ENCODE results near the gene POLD4. TPM values are rescaled to one million over a fixed set of nuclear protein-coding genes. Genes with fewer than 3 reads are reported as not detected.
"Not testable (repeated sequence)": the region's sequence is repeated elsewhere in the genome, so short reads cannot be mapped to it uniquely, and the experiment has no call there.

POLD4 gene
- total RNA-seq (2014; rRNA removed; shearing (Covaris generic); ENCODE audit: low replicate concordance), result 26.7 and 38.5 TPM in 2 replicates

DNA sequence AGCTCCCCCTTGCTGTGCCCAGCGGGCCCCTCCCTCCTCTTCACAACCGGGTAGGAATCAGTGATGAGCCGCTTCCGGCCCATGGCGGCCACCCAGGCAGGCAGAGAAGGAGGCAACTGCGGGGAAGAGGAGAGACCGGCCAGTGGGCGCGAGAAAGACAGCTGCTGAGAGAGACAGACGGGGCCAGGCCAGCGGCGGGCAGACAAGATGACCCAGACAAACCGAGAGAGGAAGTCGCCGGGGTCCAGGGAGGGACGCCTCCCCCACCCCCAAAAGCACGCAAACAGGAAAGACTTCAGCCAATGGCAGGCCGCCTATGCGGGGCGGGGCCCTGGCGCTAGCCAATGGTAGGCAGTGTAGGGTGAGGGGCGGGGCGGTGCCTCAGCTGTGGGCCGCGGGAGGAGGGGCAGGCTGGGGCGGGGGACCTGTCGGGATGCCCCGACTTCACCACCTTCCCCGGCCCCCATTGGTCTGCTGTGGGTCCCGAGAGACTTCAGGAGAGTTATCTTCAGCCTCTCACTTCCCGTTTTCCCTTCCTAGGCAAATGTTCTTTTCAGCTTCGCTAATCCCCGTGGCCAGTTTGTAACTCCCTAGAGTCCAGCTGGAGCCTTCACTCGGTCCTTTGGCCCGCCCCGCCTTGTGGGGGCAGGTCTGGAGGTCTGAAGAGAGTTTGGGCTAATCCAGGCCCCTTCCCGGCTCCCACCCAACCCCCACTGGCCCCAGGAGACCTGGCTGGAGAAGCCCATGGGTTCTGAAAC is at the start of gene POLD4:
TSS of gene POLD4 (minus strand) at position 230 of the 758 bp plus-strand sequence. CDS start at position 83, 147 bp downstream.
- DNase-seq (ENCODE audit: low read depth), result peak; percentile 90
- in situ Hi-C loops (cut with HindIII; ENCODE audit: low pct_unique_long_range_greater_than_20kb, low sequenced_read_pairs), result no loop called here

DNA sequence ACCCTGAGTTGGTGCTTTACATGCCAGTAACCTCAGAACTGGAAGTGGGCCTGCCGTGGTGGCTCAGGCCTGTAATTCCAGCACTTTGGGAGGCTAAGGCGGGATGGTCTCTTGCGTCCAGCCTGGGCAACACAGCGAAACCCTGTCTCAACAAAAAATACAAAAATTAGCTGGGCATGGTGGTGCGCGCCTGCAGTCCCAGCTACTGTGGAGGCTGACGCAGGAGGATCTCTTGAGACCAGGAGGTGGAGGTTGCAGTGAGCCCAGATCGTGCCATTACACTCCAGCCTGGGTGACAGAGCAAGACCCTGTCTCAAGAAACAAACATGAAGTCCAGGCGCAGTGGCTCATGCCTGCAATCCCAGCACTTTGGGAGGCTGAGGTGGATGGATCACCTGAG is 49.7 kb upstream of the POLD4 start:
- in situ Hi-C loops (cut with HindIII; ENCODE audit: low pct_unique_long_range_greater_than_20kb, low sequenced_read_pairs), result not testable (repeated sequence)

DNA sequence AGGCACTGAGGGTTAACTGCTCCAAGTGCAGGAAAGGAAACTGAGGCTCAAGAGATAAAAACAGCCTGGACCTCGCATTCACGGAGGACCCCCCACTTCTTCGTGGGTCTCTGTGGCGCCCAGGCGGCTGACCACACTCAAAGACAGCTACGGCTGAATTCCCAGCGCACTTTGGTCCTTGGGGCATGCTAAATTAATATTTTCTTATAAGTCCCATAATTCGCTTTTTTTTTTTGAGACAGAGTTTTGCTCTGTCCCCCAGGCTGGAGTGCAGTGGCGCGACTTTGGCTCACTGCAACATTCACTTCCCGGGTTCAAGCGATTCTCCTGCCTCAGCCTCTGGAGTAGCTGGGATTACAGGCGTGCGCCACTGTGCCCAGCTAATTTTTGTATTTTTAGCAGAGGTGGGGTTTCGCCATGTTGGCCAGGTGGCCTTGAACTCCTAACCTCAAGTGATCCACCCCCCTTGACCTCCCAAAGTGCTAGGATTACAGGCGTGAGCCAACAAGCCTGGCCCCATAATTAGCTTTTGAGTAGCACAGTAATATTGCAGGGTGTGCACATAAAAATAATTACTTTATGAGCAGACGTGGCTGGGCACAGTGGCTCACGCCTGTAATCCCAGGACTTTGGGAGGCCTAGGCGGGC is 49.0 kb upstream of the POLD4 start:
- in situ Hi-C loops (cut with HindIII; ENCODE audit: low pct_unique_long_range_greater_than_20kb, low sequenced_read_pairs); DNase-seq (ENCODE audit: low read depth): not testable (repeated sequence)

More for the DNA sequence above, 49.7 kb upstream of the POLD4 start:
- not testable (repeated sequence) for DNase-seq (ENCODE audit: low read depth)

DNA sequence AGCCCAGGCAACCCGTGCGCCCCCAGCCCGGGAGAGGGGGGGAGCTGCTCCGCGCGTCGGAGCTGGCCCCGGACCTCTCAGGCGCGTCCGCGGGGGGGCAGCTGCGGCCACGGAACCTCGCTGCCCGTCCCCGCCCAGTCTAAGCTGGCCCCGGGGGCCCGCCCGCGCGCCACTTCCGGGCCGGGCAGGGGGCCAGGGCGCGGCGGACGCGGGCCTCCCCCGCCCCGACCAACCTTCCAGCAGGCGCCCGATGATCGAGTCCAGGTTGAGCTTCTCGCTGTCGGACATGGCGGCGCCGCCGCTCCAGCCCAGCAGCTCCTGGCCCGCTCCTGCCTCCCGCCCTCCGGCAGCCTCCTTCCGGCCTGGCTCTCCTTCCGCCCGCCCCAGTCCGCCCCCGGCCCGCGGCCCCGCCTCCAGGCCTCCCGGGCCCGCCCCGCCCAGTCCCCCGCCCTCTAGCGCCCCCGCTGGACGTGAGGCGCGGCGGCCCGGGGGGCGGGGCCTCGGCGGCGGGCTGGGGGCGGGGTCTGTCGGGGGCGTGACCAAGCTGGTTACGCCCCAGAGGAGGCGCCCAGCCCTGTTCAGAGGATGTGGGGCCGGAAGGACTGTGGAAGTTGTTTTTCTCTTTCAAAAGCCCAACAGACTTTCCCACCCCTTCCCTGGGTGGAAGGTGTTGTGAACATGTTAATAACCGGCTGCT is 48.3 kb upstream of the POLD4 start, which contains the start of gene PPP1CA:
TSS of gene PPP1CA (minus strand) at position 364 of the 697 bp plus-strand sequence. CDS start at position 288, 76 bp downstream.
- DNase-seq (ENCODE audit: low read depth), result peak; percentile 70

DNA sequence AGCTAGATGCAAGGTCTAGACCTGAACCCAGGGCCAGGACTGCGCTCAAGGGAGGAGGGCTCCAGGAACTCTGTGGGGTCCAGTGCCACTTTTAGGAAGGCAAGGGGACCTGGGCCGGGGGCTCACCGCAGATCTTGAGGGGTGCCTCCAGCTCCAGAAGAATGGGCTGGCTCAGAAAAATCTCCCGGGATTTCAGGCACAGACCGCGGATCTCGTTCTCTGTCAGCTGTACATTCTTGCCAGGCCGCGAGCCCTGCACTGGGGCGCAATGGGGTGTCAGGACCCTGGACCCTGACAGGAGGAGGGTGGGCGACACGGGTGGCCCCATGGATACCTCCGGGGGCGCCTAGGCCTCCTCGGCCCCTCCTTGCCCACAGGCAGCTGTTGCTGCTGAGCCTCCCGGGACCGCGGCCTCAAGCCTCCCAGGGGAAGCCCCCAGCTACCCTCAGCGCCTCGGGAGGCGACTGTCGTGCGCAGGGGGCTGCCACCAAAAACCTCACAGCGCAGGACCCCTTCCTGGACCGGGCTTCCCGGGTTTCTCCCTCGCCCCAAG is 47.7 kb upstream of the POLD4 start:
- in situ Hi-C loops (cut with HindIII; ENCODE audit: low pct_unique_long_range_greater_than_20kb, low sequenced_read_pairs), result no loop called here
- no peak for DNase-seq (ENCODE audit: low read depth)

More for the DNA sequence above, 48.3 kb upstream of the POLD4 start, which contains the start of gene PPP1CA:
- in situ Hi-C loops (cut with HindIII; ENCODE audit: low pct_unique_long_range_greater_than_20kb, low sequenced_read_pairs), result no loop called here

DNA sequence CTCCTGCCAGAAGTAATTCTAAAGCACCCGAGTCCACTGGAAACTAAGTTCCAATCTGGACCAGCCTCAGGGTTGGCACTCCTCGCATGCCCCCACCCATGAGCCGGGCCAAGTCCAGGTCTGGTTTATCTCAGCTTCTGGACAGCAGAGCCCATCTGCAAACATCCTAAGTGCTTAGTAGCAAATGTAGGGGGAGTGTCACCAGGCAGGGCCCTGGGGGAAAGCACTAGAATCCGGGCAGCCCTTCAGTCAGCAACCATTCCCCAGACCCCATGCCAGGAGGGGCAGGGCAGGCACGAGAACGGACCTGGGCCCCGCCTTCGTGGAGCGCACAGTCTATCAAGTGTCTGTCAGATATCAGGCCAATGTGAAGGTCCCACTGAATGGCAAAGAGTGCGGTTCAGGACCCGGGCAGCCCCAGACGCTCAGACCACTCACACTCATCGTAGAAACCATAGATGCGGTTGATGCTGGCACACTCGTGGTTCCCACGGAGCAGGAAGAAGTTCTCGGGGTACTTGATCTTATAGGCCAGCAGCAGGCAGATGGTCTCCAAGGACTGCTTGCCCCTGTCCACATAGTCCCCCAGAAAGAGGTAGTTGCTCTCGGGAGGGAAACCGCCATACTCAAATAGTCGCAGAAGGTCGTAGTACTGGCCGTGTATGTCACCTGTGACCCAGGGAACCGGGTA is 47.0 kb upstream of the POLD4 start:
- in situ Hi-C loops (cut with HindIII; ENCODE audit: low pct_unique_long_range_greater_than_20kb, low sequenced_read_pairs), result no loop called here
- no peak for DNase-seq (ENCODE audit: low read depth)

DNA sequence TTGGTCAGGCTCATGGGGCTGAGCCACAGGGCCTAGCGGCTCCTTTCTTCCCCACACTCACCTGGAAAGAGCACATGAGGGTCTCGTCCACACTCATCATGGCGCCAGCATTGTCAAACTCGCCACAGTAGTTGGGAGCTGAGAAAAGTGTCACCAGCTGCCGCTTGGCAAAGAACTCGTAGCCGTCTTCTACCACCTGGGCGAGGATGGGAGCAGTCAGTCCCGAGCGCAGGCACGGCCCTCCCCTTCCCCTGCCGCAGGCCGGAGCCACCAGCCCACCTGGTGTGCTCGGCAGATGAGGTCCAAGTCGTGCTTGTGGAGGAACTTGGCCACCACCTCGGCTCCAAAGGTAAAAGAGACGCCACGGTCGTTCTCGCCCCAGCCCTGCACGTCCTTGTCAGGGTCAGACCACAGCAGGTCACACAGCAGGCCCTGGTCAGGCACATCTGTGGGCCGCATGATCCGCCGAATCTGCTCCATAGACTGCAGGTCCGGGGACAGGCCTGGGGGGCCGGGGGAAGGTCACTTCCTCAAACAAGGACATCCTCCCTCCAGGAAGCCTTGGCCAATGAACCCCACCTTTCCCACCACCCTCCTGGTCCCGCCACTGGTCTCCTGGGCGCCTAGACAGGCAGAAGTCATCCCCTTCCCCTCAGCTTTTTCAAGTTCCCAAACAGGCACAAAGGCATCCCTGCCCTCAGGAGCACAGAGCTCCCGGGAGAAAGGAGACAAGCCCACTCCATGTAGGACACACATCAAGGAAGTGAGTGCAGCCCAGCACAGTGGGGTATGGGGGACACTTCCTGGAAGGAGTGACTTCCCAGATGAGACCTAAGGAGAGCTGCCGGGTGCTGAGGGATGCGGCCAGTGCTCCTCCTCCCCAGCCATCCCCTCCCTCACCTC is 45.6 kb upstream of the POLD4 start:
- DNase-seq (ENCODE audit: low read depth), result no peak

DNA sequence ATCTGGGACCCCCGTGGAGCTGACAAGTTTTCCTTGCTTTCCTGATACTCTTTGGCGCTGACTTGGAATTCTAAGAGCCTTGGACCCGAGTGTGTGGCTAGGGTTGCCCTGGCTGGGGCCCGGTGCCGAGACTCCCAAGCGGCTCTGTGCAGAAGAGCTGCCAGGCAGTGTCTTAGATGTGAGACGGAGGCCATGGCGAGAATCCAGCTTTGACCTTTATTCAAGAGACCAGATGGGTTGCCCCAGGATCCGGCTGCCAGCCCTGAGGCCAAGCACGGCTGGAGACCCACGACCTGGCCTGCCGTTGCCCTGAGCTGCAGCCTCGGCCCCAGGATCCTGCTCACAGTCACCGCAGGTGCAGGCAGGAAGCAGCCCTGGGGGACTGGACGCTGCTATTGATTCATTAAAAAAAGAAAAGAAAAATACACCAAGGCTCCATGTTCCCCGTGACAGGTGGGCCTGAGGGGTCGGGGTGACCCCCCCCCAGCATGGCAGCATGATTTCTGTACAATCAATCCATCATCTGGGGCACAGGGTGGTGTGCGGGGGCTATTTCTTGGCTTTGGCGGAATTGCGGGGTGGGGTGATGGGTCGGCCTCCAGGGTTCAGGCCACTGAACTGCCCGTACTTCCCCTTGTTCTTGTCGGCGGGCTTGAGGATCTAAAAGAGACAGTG is 44.8 kb upstream of the POLD4 start:
- in situ Hi-C loops (cut with HindIII; ENCODE audit: low pct_unique_long_range_greater_than_20kb, low sequenced_read_pairs), result no loop called here

More for the DNA sequence above, 45.6 kb upstream of the POLD4 start:
- in situ Hi-C loops (cut with HindIII; ENCODE audit: low pct_unique_long_range_greater_than_20kb, low sequenced_read_pairs), result no loop called here

DNA sequence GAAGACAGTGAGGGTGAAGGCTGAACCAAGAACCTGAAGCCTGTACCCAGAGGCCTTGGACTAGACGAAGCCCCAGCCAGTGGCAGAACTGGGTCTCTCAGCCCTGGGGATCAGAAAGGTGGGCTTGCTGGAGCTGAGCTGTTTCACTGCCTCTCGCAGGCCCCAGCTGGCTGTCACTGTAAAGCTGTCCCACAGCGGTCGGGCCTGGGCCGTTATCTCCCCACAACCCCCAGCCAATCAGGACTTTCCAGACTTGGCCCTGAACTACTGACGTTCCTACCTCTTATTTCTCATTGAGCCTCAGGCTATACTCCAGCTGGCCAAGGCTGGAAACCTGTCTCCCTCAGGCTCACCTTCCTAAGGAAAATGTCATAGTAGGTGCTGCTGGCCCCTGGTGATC is 44.2 kb upstream of the POLD4 start:
- DNase-seq (ENCODE audit: low read depth), result no peak
- in situ Hi-C loops (cut with HindIII; ENCODE audit: low pct_unique_long_range_greater_than_20kb, low sequenced_read_pairs), result no loop called here

More for the DNA sequence above, 44.8 kb upstream of the POLD4 start:
- DNase-seq (ENCODE audit: low read depth), result no peak

DNA sequence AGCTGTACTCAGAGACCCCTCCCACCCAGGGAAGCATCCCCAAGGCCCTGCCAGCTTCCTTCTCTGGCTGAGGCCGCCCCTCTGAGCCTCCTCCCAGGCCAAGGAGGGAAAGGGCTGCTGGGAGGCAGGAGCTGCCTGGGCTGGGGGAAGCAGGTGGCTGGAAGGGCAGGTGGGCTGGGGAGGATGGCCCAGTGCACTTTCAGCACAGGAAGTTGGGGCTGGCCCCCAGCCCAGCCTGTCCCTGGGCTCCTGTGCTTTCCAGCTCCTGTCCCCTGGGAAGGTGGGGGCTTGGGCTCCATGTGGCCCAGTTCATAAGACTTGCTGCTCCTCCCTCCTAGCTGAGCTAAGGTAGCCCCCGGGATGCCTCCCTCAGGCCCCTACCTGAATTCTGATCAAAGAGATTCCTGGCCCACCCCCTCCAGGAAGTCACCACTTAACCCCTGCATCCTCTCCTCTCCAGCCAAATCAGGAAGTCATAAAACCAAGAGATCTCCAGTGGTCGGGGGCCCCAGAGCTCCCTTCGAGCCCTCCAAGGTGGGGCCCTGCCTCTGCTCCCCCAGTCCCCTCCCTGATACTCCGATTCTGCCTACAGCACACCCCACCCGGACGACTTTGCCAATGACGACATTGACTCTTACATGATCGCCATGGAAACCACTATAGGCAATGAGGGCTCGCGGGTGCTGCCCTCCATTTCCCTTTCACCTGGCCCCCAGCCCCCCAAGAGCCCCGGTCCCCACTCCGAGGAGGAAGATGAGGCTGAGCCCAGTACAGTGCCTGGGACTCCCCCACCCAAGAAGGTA is 43.4 kb upstream of the POLD4 start:
- no peak for DNase-seq (ENCODE audit: low read depth)
- in situ Hi-C loops (cut with HindIII; ENCODE audit: low pct_unique_long_range_greater_than_20kb, low sequenced_read_pairs), result no loop called here

DNA sequence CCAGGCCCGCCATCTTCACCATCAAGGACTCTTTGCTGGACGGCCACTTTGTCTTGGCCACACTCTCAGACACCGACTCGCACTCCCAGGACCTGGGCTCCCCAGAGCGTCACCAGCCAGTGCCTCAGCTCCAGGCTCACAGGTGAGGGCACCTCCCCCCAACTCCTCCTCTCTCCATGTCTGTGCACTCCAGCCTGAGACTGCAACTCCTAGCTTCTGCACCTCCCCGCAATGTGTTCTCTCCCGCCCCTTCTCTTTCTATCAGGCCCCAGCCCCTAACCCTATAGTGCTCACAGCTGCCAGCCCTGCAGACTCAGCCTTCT is 42.9 kb upstream of the POLD4 start:
- in situ Hi-C loops (cut with HindIII; ENCODE audit: low pct_unique_long_range_greater_than_20kb, low sequenced_read_pairs), result no loop called here
- no peak for DNase-seq (ENCODE audit: low read depth)

DNA sequence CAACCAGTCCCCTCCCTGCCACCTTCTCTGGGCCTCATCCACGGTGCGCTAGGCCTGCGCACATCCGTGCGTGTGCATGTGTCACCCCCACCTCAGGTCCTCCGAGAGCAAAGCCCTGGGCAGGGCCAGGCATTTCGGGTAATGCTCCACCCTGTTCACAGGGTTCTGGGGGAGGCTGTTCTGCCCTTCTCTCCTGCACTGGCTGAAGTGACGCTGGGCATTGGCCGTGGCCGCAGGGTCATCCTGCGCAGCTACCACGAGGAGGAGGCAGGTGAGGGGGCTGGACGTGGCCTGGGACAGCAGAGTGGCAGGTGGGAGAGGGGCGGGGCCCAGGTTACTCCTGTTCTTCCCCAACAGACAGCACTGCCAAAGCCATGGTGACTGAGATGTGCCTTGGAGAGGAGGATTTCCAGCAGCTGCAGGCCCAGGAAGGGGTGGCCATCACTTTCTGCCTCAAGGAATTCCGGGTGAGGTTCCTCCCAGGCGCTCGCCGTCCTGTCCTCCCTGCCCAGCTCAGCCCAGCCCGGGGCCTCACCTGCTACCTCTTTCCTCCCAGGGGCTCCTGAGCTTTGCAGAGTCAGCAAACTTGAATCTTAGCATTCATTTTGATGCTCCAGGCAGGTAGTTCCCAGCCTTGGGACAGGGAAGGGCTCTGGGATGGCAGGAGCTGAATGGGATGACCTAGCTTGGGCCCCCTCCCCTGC is 42.4 kb upstream of the POLD4 start:
- no peak for DNase-seq (ENCODE audit: low read depth)
- in situ Hi-C loops (cut with HindIII; ENCODE audit: low pct_unique_long_range_greater_than_20kb, low sequenced_read_pairs), result no loop called here

DNA sequence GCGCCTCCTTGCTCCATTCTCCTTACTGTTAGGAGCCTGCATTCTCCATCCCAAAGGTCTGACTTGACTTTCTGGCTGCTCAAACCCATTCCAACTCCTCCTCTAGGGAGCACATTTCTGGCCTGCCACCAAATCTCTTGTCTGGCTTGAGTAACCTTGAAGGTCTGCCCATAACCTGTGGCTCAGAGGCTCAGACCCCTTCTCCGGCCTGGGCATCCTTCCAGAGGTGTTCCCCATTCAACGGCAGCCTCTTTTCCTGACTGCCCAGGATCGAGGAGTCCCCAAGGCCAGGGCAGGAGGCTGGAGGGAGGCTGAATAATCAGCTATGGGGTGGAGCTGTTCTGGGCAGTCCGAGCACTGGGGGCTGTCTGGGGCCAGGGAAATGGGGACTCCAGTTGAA is 40.6 kb upstream of the POLD4 start:
- no peak for DNase-seq (ENCODE audit: low read depth)
- in situ Hi-C loops (cut with HindIII; ENCODE audit: low pct_unique_long_range_greater_than_20kb, low sequenced_read_pairs), result no loop called here

DNA sequence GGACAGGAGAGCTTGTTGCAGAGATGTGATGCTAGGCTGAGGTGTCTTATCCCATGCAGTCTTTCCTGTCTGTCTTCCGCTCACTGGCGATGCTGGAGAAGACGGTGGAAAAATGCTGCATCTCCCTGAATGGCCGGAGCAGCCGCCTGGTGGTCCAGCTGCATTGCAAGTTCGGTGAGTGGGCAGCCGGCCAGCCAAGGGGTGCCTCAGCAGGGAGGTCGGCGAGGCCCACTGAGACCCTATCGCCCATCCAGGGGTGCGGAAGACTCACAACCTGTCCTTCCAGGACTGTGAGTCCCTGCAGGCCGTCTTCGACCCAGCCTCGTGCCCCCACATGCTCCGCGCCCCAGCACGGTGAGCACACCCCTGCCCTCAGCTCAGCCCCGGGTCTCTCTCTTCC is 40.1 kb upstream of the POLD4 start:
- in situ Hi-C loops (cut with HindIII; ENCODE audit: low pct_unique_long_range_greater_than_20kb, low sequenced_read_pairs), result no loop called here
- DNase-seq (ENCODE audit: low read depth), result no peak

DNA sequence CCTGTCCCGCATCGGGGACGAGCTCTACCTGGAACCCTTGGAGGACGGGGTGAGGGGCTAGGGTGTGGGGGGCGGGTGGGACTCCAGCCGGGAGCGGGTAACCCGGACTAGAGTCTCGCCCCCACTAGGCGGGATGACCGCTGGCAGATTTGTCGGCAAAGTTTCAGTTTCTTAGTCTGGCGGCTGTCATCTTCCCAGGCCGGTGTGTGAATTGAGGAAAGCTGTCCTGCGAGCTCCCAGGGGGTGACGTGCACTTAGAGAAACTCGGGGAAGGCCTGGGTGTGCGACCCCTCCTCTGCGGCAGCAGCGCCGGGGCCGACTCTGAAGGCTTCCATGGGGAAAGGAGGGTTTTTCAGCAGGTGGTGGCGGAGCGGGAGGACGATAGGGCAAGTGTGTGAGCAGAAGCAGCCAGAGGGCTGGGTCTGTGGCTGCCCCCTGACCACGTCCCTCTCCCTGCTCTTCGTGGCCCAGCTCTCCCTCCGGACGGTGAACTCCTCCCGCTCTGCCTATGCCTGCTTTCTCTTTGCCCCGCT is 38.9 kb upstream of the POLD4 start:
- in situ Hi-C loops (cut with HindIII; ENCODE audit: low pct_unique_long_range_greater_than_20kb, low sequenced_read_pairs), result no loop called here
- no peak for DNase-seq (ENCODE audit: low read depth)

All from Caki2 (cell line).